ENCODE data around the gene C1orf174. TPM values are rescaled to one million over a fixed set of nuclear protein-coding genes. Genes with fewer than 3 reads are reported as not detected.

C1orf174 gene
- total and polyA plus RNA-seq, 2 of the 4 experiments (the other 2 are of a cell fraction) = 26.7 to 45.7 TPM

DNA sequence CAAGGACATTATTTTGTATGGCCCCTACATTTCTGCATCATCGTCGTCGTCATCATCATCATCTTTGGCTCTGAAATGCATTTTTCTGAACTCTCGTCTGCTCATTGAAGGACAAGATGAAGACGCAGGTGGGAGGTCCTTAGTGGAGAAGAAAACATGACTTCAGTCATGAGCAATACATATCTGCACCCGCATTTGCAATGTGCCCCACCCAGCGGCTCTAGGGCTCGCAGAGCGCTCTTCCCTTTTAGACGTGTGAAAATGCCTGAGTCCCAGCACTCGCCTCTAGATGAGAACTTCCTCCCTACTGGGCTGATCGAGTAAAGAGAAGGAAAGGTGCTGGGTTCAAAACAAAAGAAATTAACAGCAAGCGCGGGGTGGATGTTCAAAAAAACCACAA is 10.1 kb downstream of the C1orf174 start:
- no TSS peak for BruUV-seq (replicated peaks)
- dilution Hi-C loops (cut with HindIII; ENCODE audit: low sequenced_read_pairs, unreplicated experiment) = no loop called here
- CTCF ChIA-PET = no interaction called here

More for the DNA sequence above, 10.1 kb downstream of the C1orf174 start:
- Histone ChIP-seq H2AK5ac (ENCODE audit: low read depth, low read length) (no peak overlapping the region), H2AFZ (replicated peaks; ENCODE audit: low read length, poor library complexity) (no peak overlapping the region), H3K9me3 (ENCODE audit: control insufficient read depth, insufficient read depth, low read length) (no peaks in the 10 kb centered on the region), H3K56ac (ENCODE audit: extremely low read depth, insufficient read depth, low read length) (no peak overlapping the region), H2BK5ac (ENCODE audit: low read depth, low read length, poor library complexity, severe bottlenecking) (no peak overlapping the region), H2BK120ac (ENCODE audit: low read depth, low read length) (no peak overlapping the region), H3K9ac (ENCODE audit: low read depth, low read length) (no peak overlapping the region), H3K27me3 (ENCODE audit: control insufficient read depth, insufficient read depth, low read length) (no peaks in the 10 kb centered on the region), H3K14ac (replicated peaks; ENCODE audit: low read depth, low read length) (no peak overlapping the region), H2BK15ac (ENCODE audit: low read depth, low read length) (no peak overlapping the region), H3K18ac (ENCODE audit: low read depth, low read length) (no peak overlapping the region), H3K9me1 (ENCODE audit: insufficient read depth, low read length) (peaks cover 2% of the 10 kb centered on the region; the same call in 1 of the 2 replicates), H4K91ac (ENCODE audit: insufficient read depth, low read depth, low read length) (no peak overlapping the region), H3K79me1 (ENCODE audit: low read depth in 1 of 2, low read length in 2 of 2) (peaks cover 8 to 13% of the 10 kb centered on the region in 2 experiments), H3K4me1 (ENCODE audit: control insufficient read depth, insufficient read depth, low read length) (peaks cover under 1% of the 10 kb centered on the region; the same call in 1 of the 2 replicates), H4K5ac (ENCODE audit: low read depth, low read length) (no peak overlapping the region), H4K8ac (ENCODE audit: low read depth in 2 of 2, low read length in 2 of 2) (no peak overlapping the region), H3K27ac (ENCODE audit: insufficient read depth, low read length) (no peak overlapping the region), H3K4me2 (ENCODE audit: low read depth, low read length) (no peak overlapping the region), H3K4me3 (ENCODE audit: insufficient read depth, low read depth, low read length) (no peak overlapping the region), H2BK20ac (ENCODE audit: low read depth, low read length) (no peak overlapping the region), H3K23ac (ENCODE audit: low read depth, low read length) (no peak overlapping the region), H3K36me3 (ENCODE audit: control insufficient read depth, insufficient read depth, low read length) (peaks cover 36% of the 10 kb centered on the region), H4K20me1 (ENCODE audit: insufficient read depth, low read length) (peaks cover 4% of the 10 kb centered on the region), H2AK9ac (replicated peaks; ENCODE audit: low read depth, low read length, poor library complexity) (no peak overlapping the region), H3K4ac (ENCODE audit: low read depth, low read length) (no peak overlapping the region)
- WGBS, 2 experiments (ENCODE audit: extremely low coverage in 2 of 2, insufficient read length in 1 of 2) = 95% methylated on average over 4 of the region's 14 CpGs; no CpG with 5 or more reads in 1 of the 2 experiments
- no peak for TF ChIP-seq RFX5 (IDR thresholded peaks at IDR 0.05; ENCODE audit: low read depth, low read length)
- TF ChIP-seq, protein P1, sequence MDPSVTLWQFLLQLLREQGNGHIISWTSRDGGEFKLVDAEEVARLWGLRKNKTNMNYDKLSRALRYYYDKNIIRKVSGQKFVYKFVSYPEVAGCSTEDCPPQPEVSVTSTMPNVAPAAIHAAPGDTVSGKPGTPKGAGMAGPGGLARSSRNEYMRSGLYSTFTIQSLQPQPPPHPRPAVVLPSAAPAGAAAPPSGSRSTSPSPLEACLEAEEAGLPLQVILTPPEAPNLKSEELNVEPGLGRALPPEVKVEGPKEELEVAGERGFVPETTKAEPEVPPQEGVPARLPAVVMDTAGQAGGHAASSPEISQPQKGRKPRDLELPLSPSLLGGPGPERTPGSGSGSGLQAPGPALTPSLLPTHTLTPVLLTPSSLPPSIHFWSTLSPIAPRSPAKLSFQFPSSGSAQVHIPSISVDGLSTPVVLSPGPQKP (IDR thresholded peaks at IDR 0.05; ENCODE audit: borderline replicate concordance, low read depth, low read length) = no peak
- no peak for TF ChIP-seq MAFK (IDR thresholded peaks at IDR 0.05; ENCODE audit: low read depth, low read length)
- no peak for TF ChIP-seq POLR2A (IDR thresholded peaks at IDR 0.05; ENCODE audit: low read depth, low read length)
- no peak for TF ChIP-seq SMC3 (IDR thresholded peaks at IDR 0.05; ENCODE audit: low read depth, low read length)
- TF ChIP-seq RAD21 (IDR thresholded peaks at IDR 0.05; ENCODE audit: low read length) = no peak
- no peak for TF ChIP-seq NFE2L2 (IDR thresholded peaks at IDR 0.05; ENCODE audit: low read depth, low read length)
- TF ChIP-seq CEBPB (IDR thresholded peaks at IDR 0.05; ENCODE audit: low read depth, low read length) = no peak
- no peak for TF ChIP-seq USF2 (IDR thresholded peaks at IDR 0.05; ENCODE audit: low read depth, low read length)
- TF ChIP-seq MXI1 (IDR thresholded peaks at IDR 0.05; ENCODE audit: borderline replicate concordance, low read depth, low read length) = no peak
- DNase-seq (no peak), ATAC-seq (ENCODE audit: low read depth) (no peak)
- in situ Hi-C loops (cut with MboI; ENCODE audit: low sequenced_read_pairs) (no loop called here), intact Hi-C loops (cut with micrococcal nuclease) (no loop called here)
- POLR2A ChIA-PET (ENCODE audit: unreplicated experiment) = no interaction called here

All from IMR-90 (cell line).